ENCODE results near the gene CHSY1.

DNA sequence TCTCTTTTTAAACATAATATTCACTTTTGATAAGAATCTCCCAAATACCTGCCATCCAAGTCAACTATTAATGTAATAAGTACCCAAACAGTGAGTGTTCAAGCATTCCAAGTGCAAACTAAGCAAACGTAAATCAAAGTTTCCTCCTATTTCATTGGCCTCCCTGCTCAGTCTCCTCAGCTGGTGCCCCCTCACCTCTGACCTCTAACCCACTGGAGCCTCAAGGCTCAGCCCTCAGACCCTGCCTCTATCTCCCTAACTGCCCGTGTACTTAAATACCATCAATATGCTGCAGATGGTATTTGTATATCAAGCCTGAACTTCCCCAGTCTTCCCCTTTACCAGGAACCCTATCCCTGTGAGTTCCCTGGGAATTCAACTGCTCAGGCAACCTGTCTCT, 31.8 kb downstream of the CHSY1 start:
- TF ChIP-seq, protein P1, sequence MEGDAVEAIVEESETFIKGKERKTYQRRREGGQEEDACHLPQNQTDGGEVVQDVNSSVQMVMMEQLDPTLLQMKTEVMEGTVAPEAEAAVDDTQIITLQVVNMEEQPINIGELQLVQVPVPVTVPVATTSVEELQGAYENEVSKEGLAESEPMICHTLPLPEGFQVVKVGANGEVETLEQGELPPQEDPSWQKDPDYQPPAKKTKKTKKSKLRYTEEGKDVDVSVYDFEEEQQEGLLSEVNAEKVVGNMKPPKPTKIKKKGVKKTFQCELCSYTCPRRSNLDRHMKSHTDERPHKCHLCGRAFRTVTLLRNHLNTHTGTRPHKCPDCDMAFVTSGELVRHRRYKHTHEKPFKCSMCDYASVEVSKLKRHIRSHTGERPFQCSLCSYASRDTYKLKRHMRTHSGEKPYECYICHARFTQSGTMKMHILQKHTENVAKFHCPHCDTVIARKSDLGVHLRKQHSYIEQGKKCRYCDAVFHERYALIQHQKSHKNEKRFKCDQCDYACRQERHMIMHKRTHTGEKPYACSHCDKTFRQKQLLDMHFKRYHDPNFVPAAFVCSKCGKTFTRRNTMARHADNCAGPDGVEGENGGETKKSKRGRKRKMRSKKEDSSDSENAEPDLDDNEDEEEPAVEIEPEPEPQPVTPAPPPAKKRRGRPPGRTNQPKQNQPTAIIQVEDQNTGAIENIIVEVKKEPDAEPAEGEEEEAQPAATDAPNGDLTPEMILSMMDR (conservative IDR thresholded peaks at IDR 0.05; ENCODE audit: low read length): no peak
- no peak for TF ChIP-seq EZH2phosphoT487 (IDR thresholded peaks at IDR 0.05; ENCODE audit: borderline replicate concordance)
